Lung (tissue), 12 donors: ENCODE results near the gene SFXN3. TPM values are rescaled to one million over a fixed set of nuclear protein-coding genes. Genes with fewer than 3 reads are reported as not detected.
A peak's percentile ranks its signal among the peaks of the same experiment; 100 is the strongest.

Experiments
- ATAC-seq: fragments of 200-7000 bp; cut with Tn5 transposase; one replicate; pipeline ENCODE4 v1.9.1; 2020; ENCODE audit warnings: moderate number of reproducible peaks; ENCODE audit not compliant: insufficient read depth, low FRiP score
- DNase-seq, 3 donors: peaks; one replicate each; pipeline ENCODE4 v3.0.0-alpha.2; 2013 to 2017
- H3K27ac ChIP-seq, 2 donors: one replicate each; pipeline ENCODE4 v1.5.1; 2013; ENCODE audit warnings: mild to moderate bottlenecking in 2 of 2, moderate library complexity in 2 of 2, control low read depth in 1 of 2, inconsistent platforms in 1 of 2, low read depth in 1 of 2, low read length in 1 of 2
- H3K27me3 ChIP-seq, 3 donors: one replicate each; pipeline ENCODE4 v1.5.1; 2013; ENCODE audit warnings: low read length in 2 of 3; ENCODE audit not compliant: control insufficient read depth in 3 of 3, insufficient read depth in 3 of 3
- H3K36me3 ChIP-seq, 4 donors: one replicate each; pipeline ENCODE4 v1.5.1; 2013; ENCODE audit warnings: low read length in 4 of 4, mild to moderate bottlenecking in 1 of 4, moderate library complexity in 1 of 4; ENCODE audit not compliant: control insufficient read depth in 4 of 4, insufficient read depth in 4 of 4
- H3K4me1 ChIP-seq, 5 donors: one replicate each; pipeline ENCODE4 v1.5.1; 2013; ENCODE audit warnings: low read length in 5 of 5, mild to moderate bottlenecking in 2 of 5, moderate library complexity in 1 of 5; ENCODE audit not compliant: control insufficient read depth in 5 of 5, insufficient read depth in 5 of 5
- H3K4me3 ChIP-seq: one replicate; pipeline ENCODE4 v1.5.1; 2013; ENCODE audit warnings: mild to moderate bottlenecking, control low read depth, moderate library complexity
- H3K9ac ChIP-seq, 2 donors: one replicate each; pipeline ENCODE4 v1.5.1; 2013; ENCODE audit warnings: low read length in 2 of 2, control low read depth in 1 of 2; ENCODE audit not compliant: insufficient read depth in 1 of 2
- H3K9me3 ChIP-seq, 4 donors: one replicate each; pipeline ENCODE4 v1.5.1; 2013; ENCODE audit warnings: low read length in 3 of 4, mild to moderate bottlenecking in 1 of 4, moderate library complexity in 1 of 4; ENCODE audit not compliant: control insufficient read depth in 4 of 4, insufficient read depth in 3 of 4
- WGBS, 2 donors: extraction: QIAGEN DNeasy Blood & Tissue Kit; methylation state at CpG; one replicate each; pipeline ENCODE4 v1.1.7; 2013; 5-methylcytosine and 5-hydroxymethylcytosine counted together
- polyA plus RNA-seq, 2 donors: library from polyadenylated mRNA; stranded (reverse); fragments of 200-250 nt; gene quantifications; one replicate each; pipeline ENCODE4 v1.2.1, GENCODE V29; 2013
- total RNA-seq, 2 donors: library from RNA; depleted of rRNA in 1 of 2; stranded (reverse); fragments of >200 nt in 1 of 2; gene quantifications; one replicate each; pipeline ENCODE4 v1.2.1, GENCODE V29; 2014 to 2021
- TF ChIP-seq, protein P1 (sequence below): IDR thresholded peaks from 2 replicates; pipeline ENCODE4 v1.5.1; 2012; ENCODE audit warnings: mild to moderate bottlenecking; ENCODE audit errors: control extremely low read depth, extremely low read depth
- donor health status: control.
- donor health status: control.
- donor health status: Bipolar disorder and iron deficiency.
- donor health status: healthy.
- donor health status: DM: yes; HTN: yes; CAD: no.

The SFXN3 gene
- total and polyA plus RNA-seq, 4 donors: 36.4 to 95.8 (median 39.6) TPM

DNA sequence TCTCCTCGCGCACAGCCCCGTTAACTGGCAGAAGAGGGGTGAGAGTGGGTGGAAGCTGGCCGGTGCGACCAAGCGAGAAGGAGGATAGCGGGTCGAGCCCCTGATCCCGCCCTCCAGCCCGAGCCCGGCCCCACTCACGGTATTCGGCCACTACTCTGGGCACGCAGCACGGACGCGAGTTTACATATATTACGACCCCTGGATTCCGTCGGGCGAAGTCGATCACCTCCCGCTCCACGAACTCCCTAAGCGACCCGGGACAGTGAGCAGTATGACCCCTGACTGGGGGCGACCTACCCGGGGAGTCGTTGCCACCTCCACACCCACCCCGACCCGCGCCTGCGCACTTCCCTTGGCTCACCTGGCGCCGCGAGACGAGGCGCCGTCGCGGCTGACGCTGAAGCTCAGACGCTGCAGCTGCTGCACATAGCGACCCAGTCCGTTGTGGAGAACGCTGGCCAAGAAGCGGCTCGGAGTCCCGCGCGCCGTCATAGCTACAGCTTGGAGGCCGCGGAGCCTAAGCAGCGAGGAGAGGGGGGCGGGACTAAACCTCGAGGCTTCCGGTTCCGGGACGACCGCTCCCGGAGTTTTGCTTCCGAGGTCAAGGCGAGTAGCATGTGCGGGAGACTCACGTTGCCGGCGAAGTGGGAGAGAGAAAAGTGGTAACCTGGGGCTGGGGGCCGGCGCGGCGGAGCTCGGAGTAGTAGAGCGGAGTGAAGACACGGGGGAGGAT is 43.9 kb upstream of the SFXN3 start, which contains the start of the genes MRPL43 and TWNK:
TSS of gene MRPL43 (minus strand) at position 546 of the 733 bp plus-strand sequence. CDS start at position 492, 54 bp downstream.
TSS of gene TWNK (plus strand) at position 592 of the 733 bp plus-strand sequence. CDS start 668 bp downstream, outside the sequence.
- ATAC-seq (peak; percentile 80), DNase-seq (peak; percentile 84 to 88 (median 85))
- TF ChIP-seq, protein P1, sequence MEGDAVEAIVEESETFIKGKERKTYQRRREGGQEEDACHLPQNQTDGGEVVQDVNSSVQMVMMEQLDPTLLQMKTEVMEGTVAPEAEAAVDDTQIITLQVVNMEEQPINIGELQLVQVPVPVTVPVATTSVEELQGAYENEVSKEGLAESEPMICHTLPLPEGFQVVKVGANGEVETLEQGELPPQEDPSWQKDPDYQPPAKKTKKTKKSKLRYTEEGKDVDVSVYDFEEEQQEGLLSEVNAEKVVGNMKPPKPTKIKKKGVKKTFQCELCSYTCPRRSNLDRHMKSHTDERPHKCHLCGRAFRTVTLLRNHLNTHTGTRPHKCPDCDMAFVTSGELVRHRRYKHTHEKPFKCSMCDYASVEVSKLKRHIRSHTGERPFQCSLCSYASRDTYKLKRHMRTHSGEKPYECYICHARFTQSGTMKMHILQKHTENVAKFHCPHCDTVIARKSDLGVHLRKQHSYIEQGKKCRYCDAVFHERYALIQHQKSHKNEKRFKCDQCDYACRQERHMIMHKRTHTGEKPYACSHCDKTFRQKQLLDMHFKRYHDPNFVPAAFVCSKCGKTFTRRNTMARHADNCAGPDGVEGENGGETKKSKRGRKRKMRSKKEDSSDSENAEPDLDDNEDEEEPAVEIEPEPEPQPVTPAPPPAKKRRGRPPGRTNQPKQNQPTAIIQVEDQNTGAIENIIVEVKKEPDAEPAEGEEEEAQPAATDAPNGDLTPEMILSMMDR: no peak
- Histone ChIP-seq H3K36me3 (peaks cover 6 to 32% (median 24%) of the 10 kb centered on the region in 4 donors), H3K9me3 (no peaks in the 10 kb centered on the region), H3K4me3 (peak within 1 kb of the TSS; percentile 82), H3K4me1 (peaks cover 7 to 21% (median 10%) of the 10 kb centered on the region in 5 donors), H3K27ac (peak within 1 kb of the TSS; percentile 80 to 84), H3K9ac (peak within 1 kb of the TSS in 1 of 2 donors; percentile 7), H3K27me3 (no peaks in the 10 kb centered on the region)
- WGBS, 2 donors: 1% methylated on average over 73 to 75 of the region's 75 CpGs

DNA sequence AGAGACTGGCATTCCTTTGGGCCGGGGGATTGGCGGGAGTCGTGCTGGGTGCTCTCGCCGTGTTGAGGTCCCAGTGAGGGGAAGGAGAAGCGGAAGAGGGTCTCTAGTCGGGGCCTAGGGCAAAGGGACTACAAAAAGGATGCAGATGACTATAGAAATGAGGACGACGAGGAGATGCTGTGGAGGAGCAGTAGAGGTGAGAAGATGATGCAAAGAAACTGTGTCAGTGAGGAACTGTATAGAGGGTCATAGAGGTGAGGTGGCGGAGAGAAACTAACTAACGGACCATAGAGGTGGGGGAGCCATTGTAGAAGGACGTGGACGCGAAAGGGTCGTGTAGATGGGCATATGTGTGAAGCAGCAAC is 43.4 kb upstream of the SFXN3 start:
- TF ChIP-seq, protein P1: no peak
- Histone ChIP-seq H3K4me3 (peak overlapping the region; percentile 82), H3K9me3 (no peaks in the 10 kb centered on the region), H3K27ac (peak overlapping the region; percentile 5 to 80), H3K9ac (no peak overlapping the region), H3K27me3 (no peaks in the 10 kb centered on the region), H3K4me1 (peaks cover 7 to 21% (median 10%) of the 10 kb centered on the region in 5 donors), H3K36me3 (peaks cover 6 to 32% (median 24%) of the 10 kb centered on the region in 4 donors)
- ATAC-seq (no peak), DNase-seq (no peak)
- 2% methylated on average over 15 of the region's 15 CpGs for WGBS, 2 donors

DNA sequence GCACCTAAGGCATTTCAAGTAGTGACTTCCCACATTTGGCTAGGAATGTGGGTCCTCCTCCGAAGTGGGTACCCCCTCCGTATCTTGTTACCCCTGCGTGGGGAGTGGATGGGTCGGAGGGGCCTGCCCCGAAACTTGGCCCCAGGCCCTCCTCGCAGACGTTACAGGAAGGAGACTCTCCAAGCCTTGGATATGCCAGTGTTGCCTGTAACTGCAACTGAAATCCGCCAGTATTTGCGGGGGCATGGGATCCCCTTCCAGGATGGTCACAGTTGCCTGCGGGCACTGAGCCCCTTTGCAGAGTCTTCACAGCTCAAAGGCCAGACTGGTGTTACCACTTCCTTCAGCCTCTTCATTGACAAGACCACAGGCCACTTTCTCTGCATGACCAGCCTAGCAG is 42.9 kb upstream of the SFXN3 start:
- TF ChIP-seq, protein P1: no peak
- H3K9ac ChIP-seq: no peak overlapping the region

More for the DNA sequence above, 42.9 kb upstream of the SFXN3 start:
- no peaks in the 10 kb centered on the region for H3K27me3 ChIP-seq
- H3K27ac ChIP-seq: no peak overlapping the region
- peak overlapping the region; percentile 82 for H3K4me3 ChIP-seq
- H3K4me1 ChIP-seq: peaks cover 7 to 21% (median 10%) of the 10 kb centered on the region in 5 donors
- no peaks in the 10 kb centered on the region for H3K9me3 ChIP-seq
- ATAC-seq: no peak
- H3K36me3 ChIP-seq: peaks cover 6 to 31% (median 19%) of the 10 kb centered on the region in 4 donors
- WGBS, 2 donors: 62 to 63% methylated on average over 10 of the region's 10 CpGs
- DNase-seq: no peak
